Neutrophil (primary cell): Measurements from ENCODE around the gene TAP2.

Experiments
- H3K27ac ChIP-seq: fragments of 200-600 bp; sonication (generic); 2 replicates; pipeline ENCODE4 v1.5.1; 2016; ENCODE audit warnings: mild to moderate bottlenecking, moderate library complexity
- H3K27me3 ChIP-seq: fragments of 200-600 bp; sonication (generic); 2 replicates; pipeline ENCODE4 v1.6.0; 2016; ENCODE audit warnings: mild to moderate bottlenecking
- H3K36me3 ChIP-seq: fragments of 200-600 bp; sonication (generic); 2 replicates; pipeline ENCODE4 v1.5.1; 2017
- H3K4me1 ChIP-seq, 2 experiments: fragments of 200-600 bp in 1 of 2; sonication (generic) in 1 of 2; 1 replicate in 1 of 2; 2 replicates in 1 of 2; pipeline versions ENCODE4 v1.5.1 to v1.6.1; 2013 to 2016; ENCODE audit warnings: low read depth in 1 of 2, low read length in 1 of 2, mild to moderate bottlenecking in 1 of 2, moderate library complexity in 1 of 2; ENCODE audit not compliant: control insufficient read depth in 1 of 2, insufficient read depth in 1 of 2
- H3K4me3 ChIP-seq, 2 experiments: fragments of 200-600 bp in 1 of 2; sonication (generic) in 1 of 2; 1 replicate in 1 of 2; 2 replicates in 1 of 2; pipeline ENCODE4 v1.5.1; 2013 to 2016; ENCODE audit warnings: low read depth in 1 of 2, low read length in 1 of 2, mild to moderate bottlenecking in 1 of 2, moderate library complexity in 1 of 2
- H3K9me3 ChIP-seq: fragments of 200-600 bp; sonication (generic); 2 replicates; pipeline ENCODE4 v1.5.1; 2016
- CTCF ChIP-seq: fragments of 200-600 bp; sonication (generic); IDR thresholded peaks from 2 replicates; pipeline ENCODE4 v1.5.1; 2016; ENCODE audit warnings: antibody characterized with exemption

Gene TAP2

GRCh38 chr6:32794510-32794909 lies 44.0 kb downstream of the TAP2 start:
- H3K36me3 ChIP-seq: no peaks in the 10 kb centered on the region
- H3K4me3 ChIP-seq: no peak overlapping the region
- H3K9me3 ChIP-seq: no peaks in the 10 kb centered on the region
- peaks cover 26 to 28% of the 10 kb centered on the region in 2 experiments for H3K4me1 ChIP-seq
- H3K27me3 ChIP-seq: peaks cover 28% of the 10 kb centered on the region
- peak overlapping the region; percentile 57 for H3K27ac ChIP-seq
- no peak for TF ChIP-seq CTCF

- peaks cover 36% of the 10 kb centered on the region for H3K27me3 ChIP-seq
Measured at GRCh38 chr6:32792901-32793435, 45.6 kb downstream of the TAP2 start.

GRCh38 chr6:32790306-32790705 lies 48.2 kb downstream of the TAP2 start:
- Histone ChIP-seq H3K27me3 (peaks cover 63% of the 10 kb centered on the region), H3K9me3 (no peaks in the 10 kb centered on the region), H3K27ac (no peak overlapping the region), H3K4me1 (peaks cover 16 to 17% of the 10 kb centered on the region in 2 experiments), H3K4me3 (no peak overlapping the region), H3K36me3 (no peaks in the 10 kb centered on the region)
- no peak for TF ChIP-seq CTCF

More at GRCh38 chr6:32792901-32793435, 45.6 kb downstream of the TAP2 start:
- no peak for TF ChIP-seq CTCF
- H3K9me3 ChIP-seq: no peaks in the 10 kb centered on the region
- no peak overlapping the region for H3K27ac ChIP-seq
- peaks cover 26 to 28% of the 10 kb centered on the region in 2 experiments for H3K4me1 ChIP-seq
- no peaks in the 10 kb centered on the region for H3K36me3 ChIP-seq
- no peak overlapping the region for H3K4me3 ChIP-seq
